ENCODE data around the gene SNX24. TPM values are rescaled to one million over a fixed set of nuclear protein-coding genes. Genes with fewer than 3 reads are reported as not detected.
"Not testable (repeated sequence)": the region's sequence is repeated elsewhere in the genome, so short reads cannot be mapped to it uniquely, and the experiment has no call there.

Gene SNX24
- total and polyA plus RNA-seq, 5 donors from 2014 or later = 7.8 to 22.0 (median 11.1) TPM

GRCh38 chr5:122968056-122968455, 122.6 kb downstream of the SNX24 start:
- H3K4me1 ChIP-seq (ENCODE audit: control insufficient read depth, insufficient read depth, low read length, poor library complexity, severe bottlenecking); H3K36me3 Mint-ChIP-seq; H3K4me3 Mint-ChIP-seq; DNase-seq; H3K4me3 ChIP-seq (ENCODE audit: low read depth, low read length); H3K27me3 ChIP-seq (ENCODE audit: control insufficient read depth, insufficient read depth, low read length); H3K27ac Mint-ChIP-seq; H3K36me3 ChIP-seq (ENCODE audit: control insufficient read depth, insufficient read depth, low read length); H3K9me3 ChIP-seq (ENCODE audit: control insufficient read depth in 2 of 2, low read length in 2 of 2); H3K27ac ChIP-seq (ENCODE audit: insufficient read depth, low read length, poor library complexity, severe bottlenecking); ATAC-seq (ENCODE audit: low read depth in 2 of 2); H3K4me1 Mint-ChIP-seq; H3K27me3 Mint-ChIP-seq; H3K9me3 Mint-ChIP-seq: not testable (repeated sequence)

GRCh38 chr5:122971333-122971732, 125.9 kb downstream of the SNX24 start:
- no peak overlapping the region for H3K4me3 ChIP-seq (ENCODE audit: low read depth, low read length)
- ATAC-seq (ENCODE audit: low read depth in 2 of 2) = no peak

GRCh38 chr5:122972877-122973276, 127.5 kb downstream of the SNX24 start:
- H3K36me3 Mint-ChIP-seq = peaks cover 3% of the 10 kb centered on the region

More at GRCh38 chr5:122971333-122971732, 125.9 kb downstream of the SNX24 start:
- no peaks in the 10 kb centered on the region for H3K9me3 ChIP-seq (ENCODE audit: control insufficient read depth in 2 of 2, low read length in 2 of 2)
- H3K27ac ChIP-seq (ENCODE audit: insufficient read depth, low read length, poor library complexity, severe bottlenecking) = no peak overlapping the region
- no peak overlapping the region for H3K27ac Mint-ChIP-seq
- H3K36me3 ChIP-seq (ENCODE audit: control insufficient read depth, insufficient read depth, low read length) = no peaks in the 10 kb centered on the region
- no peaks in the 10 kb centered on the region for H3K27me3 Mint-ChIP-seq
- H3K36me3 Mint-ChIP-seq = peaks cover 3% of the 10 kb centered on the region
- H3K9me3 Mint-ChIP-seq = no peaks in the 10 kb centered on the region
- H3K4me1 Mint-ChIP-seq = no peaks in the 10 kb centered on the region
- no peak overlapping the region for H3K4me3 Mint-ChIP-seq
- DNase-seq = no peak
- H3K4me1 ChIP-seq (ENCODE audit: control insufficient read depth, insufficient read depth, low read length, poor library complexity, severe bottlenecking) = no peaks in the 10 kb centered on the region
- H3K27me3 ChIP-seq (ENCODE audit: control insufficient read depth, insufficient read depth, low read length) = no peaks in the 10 kb centered on the region

GRCh38 chr5:122973759-122974158, 128.3 kb downstream of the SNX24 start:
- not testable (repeated sequence) for H3K4me1 Mint-ChIP-seq; H3K4me3 Mint-ChIP-seq; H3K27me3 ChIP-seq (ENCODE audit: control insufficient read depth, insufficient read depth, low read length); H3K9me3 ChIP-seq (ENCODE audit: control insufficient read depth in 2 of 2, low read length in 2 of 2); H3K27ac Mint-ChIP-seq; H3K36me3 Mint-ChIP-seq; H3K27me3 Mint-ChIP-seq; DNase-seq; H3K9me3 Mint-ChIP-seq; H3K36me3 ChIP-seq (ENCODE audit: control insufficient read depth, insufficient read depth, low read length); H3K4me3 ChIP-seq (ENCODE audit: low read depth, low read length); H3K4me1 ChIP-seq (ENCODE audit: control insufficient read depth, insufficient read depth, low read length, poor library complexity, severe bottlenecking); ATAC-seq (ENCODE audit: low read depth in 2 of 2); H3K27ac ChIP-seq (ENCODE audit: insufficient read depth, low read length, poor library complexity, severe bottlenecking)

More at GRCh38 chr5:122972877-122973276, 127.5 kb downstream of the SNX24 start:
- DNase-seq (no peak), ATAC-seq (ENCODE audit: low read depth in 2 of 2) (no peak)
- Mint-ChIP-seq H3K4me1 (peaks cover 0 to 2% (median 0%) of the 10 kb centered on the region in 4 donors), H3K27me3 (no peaks in the 10 kb centered on the region), H3K4me3 (no peak overlapping the region), H3K27ac (no peak overlapping the region), H3K9me3 (no peaks in the 10 kb centered on the region)
- H3K27ac ChIP-seq (ENCODE audit: insufficient read depth, low read length, poor library complexity, severe bottlenecking) = no peak overlapping the region
- H3K4me3 ChIP-seq (ENCODE audit: low read depth, low read length) = no peak overlapping the region
- no peaks in the 10 kb centered on the region for H3K9me3 ChIP-seq (ENCODE audit: control insufficient read depth in 2 of 2, low read length in 2 of 2)
- H3K36me3 ChIP-seq (ENCODE audit: control insufficient read depth, insufficient read depth, low read length) = no peaks in the 10 kb centered on the region
- H3K27me3 ChIP-seq (ENCODE audit: control insufficient read depth, insufficient read depth, low read length) = no peaks in the 10 kb centered on the region
- no peaks in the 10 kb centered on the region for H3K4me1 ChIP-seq (ENCODE audit: control insufficient read depth, insufficient read depth, low read length, poor library complexity, severe bottlenecking)

- not testable (repeated sequence) for H3K9me3 ChIP-seq (ENCODE audit: control insufficient read depth in 2 of 2, low read length in 2 of 2); H3K27me3 ChIP-seq (ENCODE audit: control insufficient read depth, insufficient read depth, low read length); H3K36me3 Mint-ChIP-seq; H3K4me3 Mint-ChIP-seq; H3K4me1 Mint-ChIP-seq; H3K36me3 ChIP-seq (ENCODE audit: control insufficient read depth, insufficient read depth, low read length); H3K4me1 ChIP-seq (ENCODE audit: control insufficient read depth, insufficient read depth, low read length, poor library complexity, severe bottlenecking); H3K9me3 Mint-ChIP-seq; DNase-seq; H3K27me3 Mint-ChIP-seq; ATAC-seq (ENCODE audit: low read depth in 2 of 2); H3K27ac Mint-ChIP-seq; H3K4me3 ChIP-seq (ENCODE audit: low read depth, low read length); H3K27ac ChIP-seq (ENCODE audit: insufficient read depth, low read length, poor library complexity, severe bottlenecking)
Measured at GRCh38 chr5:122974251-122974650, 128.8 kb downstream of the SNX24 start.

GRCh38 chr5:122977319-122977718, 131.9 kb downstream of the SNX24 start:
- Histone ChIP-seq H3K36me3 (ENCODE audit: control insufficient read depth, insufficient read depth, low read length) (no peaks in the 10 kb centered on the region), H3K27ac (ENCODE audit: insufficient read depth, low read length, poor library complexity, severe bottlenecking) (no peak overlapping the region), H3K27me3 (ENCODE audit: control insufficient read depth, insufficient read depth, low read length) (no peaks in the 10 kb centered on the region), H3K4me1 (ENCODE audit: control insufficient read depth, insufficient read depth, low read length, poor library complexity, severe bottlenecking) (no peaks in the 10 kb centered on the region), H3K4me3 (ENCODE audit: low read depth, low read length) (no peak overlapping the region), H3K9me3 (ENCODE audit: control insufficient read depth in 2 of 2, low read length in 2 of 2) (no peaks in the 10 kb centered on the region)
- no peak for ATAC-seq (ENCODE audit: low read depth in 2 of 2)
- Mint-ChIP-seq H3K4me3 (no peak overlapping the region), H3K9me3 (no peaks in the 10 kb centered on the region), H3K27me3 (no peaks in the 10 kb centered on the region), H3K36me3 (no peaks in the 10 kb centered on the region), H3K27ac (no peak overlapping the region), H3K4me1 (peaks cover 0 to 2% (median 0%) of the 10 kb centered on the region in 4 donors)
- no peak for DNase-seq

- Mint-ChIP-seq H3K9me3 (no peaks in the 10 kb centered on the region), H3K27ac (no peak overlapping the region), H3K4me3 (no peak overlapping the region), H3K4me1 (peaks cover 0 to 2% (median 0%) of the 10 kb centered on the region in 4 donors), H3K27me3 (no peaks in the 10 kb centered on the region), H3K36me3 (no peaks in the 10 kb centered on the region)
- Histone ChIP-seq H3K4me1 (ENCODE audit: control insufficient read depth, insufficient read depth, low read length, poor library complexity, severe bottlenecking) (no peaks in the 10 kb centered on the region), H3K9me3 (ENCODE audit: control insufficient read depth in 2 of 2, low read length in 2 of 2) (no peaks in the 10 kb centered on the region), H3K4me3 (ENCODE audit: low read depth, low read length) (no peak overlapping the region), H3K36me3 (ENCODE audit: control insufficient read depth, insufficient read depth, low read length) (no peaks in the 10 kb centered on the region), H3K27ac (ENCODE audit: insufficient read depth, low read length, poor library complexity, severe bottlenecking) (no peak overlapping the region), H3K27me3 (ENCODE audit: control insufficient read depth, insufficient read depth, low read length) (no peaks in the 10 kb centered on the region)
- ATAC-seq (ENCODE audit: low read depth in 2 of 2) (no peak), DNase-seq (no peak)
Measured at GRCh38 chr5:122978068-122978467, 132.7 kb downstream of the SNX24 start.

GRCh38 chr5:122978644-122979297, 133.4 kb downstream of the SNX24 start:
- no peak overlapping the region for H3K27ac Mint-ChIP-seq
- H3K36me3 Mint-ChIP-seq = no peaks in the 10 kb centered on the region
- Histone ChIP-seq H3K27me3 (ENCODE audit: control insufficient read depth, insufficient read depth, low read length) (no peaks in the 10 kb centered on the region), H3K36me3 (ENCODE audit: control insufficient read depth, insufficient read depth, low read length) (no peaks in the 10 kb centered on the region), H3K27ac (ENCODE audit: insufficient read depth, low read length, poor library complexity, severe bottlenecking) (no peak overlapping the region), H3K4me3 (ENCODE audit: low read depth, low read length) (no peak overlapping the region), H3K9me3 (ENCODE audit: control insufficient read depth in 2 of 2, low read length in 2 of 2) (no peaks in the 10 kb centered on the region), H3K4me1 (ENCODE audit: control insufficient read depth, insufficient read depth, low read length, poor library complexity, severe bottlenecking) (no peaks in the 10 kb centered on the region)
- peaks cover 0 to 2% (median 0%) of the 10 kb centered on the region in 4 donors for H3K4me1 Mint-ChIP-seq
- no peak overlapping the region for H3K4me3 Mint-ChIP-seq
- H3K27me3 Mint-ChIP-seq = no peaks in the 10 kb centered on the region
- DNase-seq (no peak), ATAC-seq (ENCODE audit: low read depth in 2 of 2) (no peak)
- no peaks in the 10 kb centered on the region for H3K9me3 Mint-ChIP-seq
